OCI-LY7 (cell line): ENCODE results near the gene NONO.
A peak's percentile ranks its signal among the peaks of the same experiment; 100 is the strongest.

Experiments
- EZH2phosphoT487 ChIP-seq: fragments of 200-600 bp; sonication (generic); IDR thresholded peaks from 2 replicates; pipeline ENCODE4 v1.6.1; 2018; ENCODE audit warnings: low read depth, borderline replicate concordance, mild to moderate bottlenecking, mixed run types, antibody characterized with exemption, low read length, moderate library complexity, mixed read lengths
- TF ChIP-seq, protein P1 (sequence below): fragments of 200-600 bp; sonication (generic); conservative IDR thresholded peaks from 2 replicates; pipeline ENCODE4 v1.5.1; 2014; ENCODE audit warnings: mild to moderate bottlenecking, antibody characterized with exemption, low read length, moderate library complexity, mixed read lengths

GRCh38 chrX:71253253-71254091, 30.0 kb upstream of the NONO start:
- TF ChIP-seq EZH2phosphoT487, result no peak
- TF ChIP-seq, protein P1, sequence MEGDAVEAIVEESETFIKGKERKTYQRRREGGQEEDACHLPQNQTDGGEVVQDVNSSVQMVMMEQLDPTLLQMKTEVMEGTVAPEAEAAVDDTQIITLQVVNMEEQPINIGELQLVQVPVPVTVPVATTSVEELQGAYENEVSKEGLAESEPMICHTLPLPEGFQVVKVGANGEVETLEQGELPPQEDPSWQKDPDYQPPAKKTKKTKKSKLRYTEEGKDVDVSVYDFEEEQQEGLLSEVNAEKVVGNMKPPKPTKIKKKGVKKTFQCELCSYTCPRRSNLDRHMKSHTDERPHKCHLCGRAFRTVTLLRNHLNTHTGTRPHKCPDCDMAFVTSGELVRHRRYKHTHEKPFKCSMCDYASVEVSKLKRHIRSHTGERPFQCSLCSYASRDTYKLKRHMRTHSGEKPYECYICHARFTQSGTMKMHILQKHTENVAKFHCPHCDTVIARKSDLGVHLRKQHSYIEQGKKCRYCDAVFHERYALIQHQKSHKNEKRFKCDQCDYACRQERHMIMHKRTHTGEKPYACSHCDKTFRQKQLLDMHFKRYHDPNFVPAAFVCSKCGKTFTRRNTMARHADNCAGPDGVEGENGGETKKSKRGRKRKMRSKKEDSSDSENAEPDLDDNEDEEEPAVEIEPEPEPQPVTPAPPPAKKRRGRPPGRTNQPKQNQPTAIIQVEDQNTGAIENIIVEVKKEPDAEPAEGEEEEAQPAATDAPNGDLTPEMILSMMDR, result peak; percentile 70
